PFSK-1 (cell line): ENCODE measurements around the gene BTBD1.
A peak's percentile ranks its signal among the peaks of the same experiment; 100 is the strongest.

Experiments used
- FOXP2 ChIP-seq: optimal IDR thresholded peaks from 2 replicates; pipeline ENCODE3; 2011; ENCODE audit warnings: borderline replicate concordance, control low read depth, inconsistent platforms; ENCODE audit not compliant: insufficient read depth; ENCODE audit errors: extremely low read length, extremely low read depth
- POLR2AphosphoS5 ChIP-seq: IDR thresholded peaks from 2 replicates; pipeline ENCODE4 v1.6.1; 2012; ENCODE audit warnings: low read depth, mild to moderate bottlenecking, control low read depth, low read length, moderate library complexity
- SIN3A ChIP-seq: IDR thresholded peaks from 2 replicates; pipeline ENCODE4 v1.6.1; 2012; ENCODE audit warnings: mild to moderate bottlenecking, low read length, moderate library complexity, borderline replicate concordance; ENCODE audit not compliant: insufficient read depth
- TAF1 ChIP-seq: IDR thresholded peaks from 2 replicates; pipeline ENCODE4 v1.6.1; 2012; ENCODE audit warnings: low read length, control low read depth, borderline replicate concordance; ENCODE audit not compliant: insufficient read depth
- TF ChIP-seq, protein P1 (sequence below), 2 experiments: IDR thresholded peaks; 2 replicates each; pipeline versions ENCODE4 v1.6.1 to v1.8.0; 2011 to 2012; ENCODE audit warnings: low read depth in 2 of 2, low read length in 2 of 2, control low read depth in 1 of 2, inconsistent platforms in 1 of 2, mild to moderate bottlenecking in 1 of 2, moderate library complexity in 1 of 2; ENCODE audit not compliant: insufficient read depth in 1 of 2

BTBD1 gene

DNA sequence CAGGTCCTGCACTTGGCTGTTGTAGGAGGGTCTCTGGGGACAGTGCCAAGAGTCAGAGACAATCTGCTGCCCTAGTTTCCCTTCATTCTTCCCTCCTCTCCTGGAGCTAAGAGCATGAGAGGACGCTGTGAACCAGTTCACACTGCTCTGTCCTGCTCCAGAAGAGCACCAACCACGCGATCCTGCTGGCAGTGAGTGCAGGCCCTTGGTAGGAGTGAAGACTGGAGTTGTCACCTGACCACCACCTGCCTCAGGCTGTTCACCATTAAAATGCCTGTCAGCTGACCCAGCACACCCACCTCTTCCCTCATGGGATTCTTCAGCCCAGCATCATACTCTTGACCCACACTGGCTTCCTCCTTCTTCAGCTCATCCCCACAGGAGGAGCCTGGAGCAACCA is 43.3 kb upstream of the BTBD1 start:
- TF ChIP-seq SIN3A (no peak), TAF1 (no peak), FOXP2 (no peak), POLR2AphosphoS5 (no peak)
- TF ChIP-seq, protein P1, sequence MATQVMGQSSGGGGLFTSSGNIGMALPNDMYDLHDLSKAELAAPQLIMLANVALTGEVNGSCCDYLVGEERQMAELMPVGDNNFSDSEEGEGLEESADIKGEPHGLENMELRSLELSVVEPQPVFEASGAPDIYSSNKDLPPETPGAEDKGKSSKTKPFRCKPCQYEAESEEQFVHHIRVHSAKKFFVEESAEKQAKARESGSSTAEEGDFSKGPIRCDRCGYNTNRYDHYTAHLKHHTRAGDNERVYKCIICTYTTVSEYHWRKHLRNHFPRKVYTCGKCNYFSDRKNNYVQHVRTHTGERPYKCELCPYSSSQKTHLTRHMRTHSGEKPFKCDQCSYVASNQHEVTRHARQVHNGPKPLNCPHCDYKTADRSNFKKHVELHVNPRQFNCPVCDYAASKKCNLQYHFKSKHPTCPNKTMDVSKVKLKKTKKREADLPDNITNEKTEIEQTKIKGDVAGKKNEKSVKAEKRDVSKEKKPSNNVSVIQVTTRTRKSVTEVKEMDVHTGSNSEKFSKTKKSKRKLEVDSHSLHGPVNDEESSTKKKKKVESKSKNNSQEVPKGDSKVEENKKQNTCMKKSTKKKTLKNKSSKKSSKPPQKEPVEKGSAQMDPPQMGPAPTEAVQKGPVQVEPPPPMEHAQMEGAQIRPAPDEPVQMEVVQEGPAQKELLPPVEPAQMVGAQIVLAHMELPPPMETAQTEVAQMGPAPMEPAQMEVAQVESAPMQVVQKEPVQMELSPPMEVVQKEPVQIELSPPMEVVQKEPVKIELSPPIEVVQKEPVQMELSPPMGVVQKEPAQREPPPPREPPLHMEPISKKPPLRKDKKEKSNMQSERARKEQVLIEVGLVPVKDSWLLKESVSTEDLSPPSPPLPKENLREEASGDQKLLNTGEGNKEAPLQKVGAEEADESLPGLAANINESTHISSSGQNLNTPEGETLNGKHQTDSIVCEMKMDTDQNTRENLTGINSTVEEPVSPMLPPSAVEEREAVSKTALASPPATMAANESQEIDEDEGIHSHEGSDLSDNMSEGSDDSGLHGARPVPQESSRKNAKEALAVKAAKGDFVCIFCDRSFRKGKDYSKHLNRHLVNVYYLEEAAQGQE (IDR thresholded peaks at IDR 0.05; ENCODE audit: insufficient read depth in 1 of 2, low read depth in 2 of 2, low read length in 2 of 2): no peak

DNA sequence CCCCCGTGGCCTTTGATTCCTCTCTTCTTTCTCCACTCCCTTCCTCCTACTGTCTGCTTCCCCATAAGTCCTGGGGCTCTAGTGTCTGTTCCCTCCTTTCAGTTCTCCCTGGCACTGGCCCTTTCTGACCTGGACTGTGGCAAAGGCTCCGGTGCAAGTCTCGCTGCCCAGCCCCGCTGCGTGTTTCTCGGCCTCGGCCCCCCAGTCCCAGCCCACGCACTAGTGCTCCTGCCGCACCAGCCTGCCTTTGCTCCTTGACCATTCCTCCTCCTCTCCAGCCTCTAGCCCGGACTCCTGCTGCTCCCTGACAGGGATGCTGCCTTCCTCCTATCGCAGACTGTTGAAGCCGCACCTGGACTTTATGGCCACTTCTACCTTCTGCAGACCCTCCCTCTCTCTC is 42.5 kb upstream of the BTBD1 start:
- TF ChIP-seq FOXP2 (no peak), TAF1 (no peak), SIN3A (no peak), POLR2AphosphoS5 (no peak)
- TF ChIP-seq, protein P1 (IDR thresholded peaks at IDR 0.05; ENCODE audit: insufficient read depth in 1 of 2, low read depth in 2 of 2, low read length in 2 of 2): no peak

DNA sequence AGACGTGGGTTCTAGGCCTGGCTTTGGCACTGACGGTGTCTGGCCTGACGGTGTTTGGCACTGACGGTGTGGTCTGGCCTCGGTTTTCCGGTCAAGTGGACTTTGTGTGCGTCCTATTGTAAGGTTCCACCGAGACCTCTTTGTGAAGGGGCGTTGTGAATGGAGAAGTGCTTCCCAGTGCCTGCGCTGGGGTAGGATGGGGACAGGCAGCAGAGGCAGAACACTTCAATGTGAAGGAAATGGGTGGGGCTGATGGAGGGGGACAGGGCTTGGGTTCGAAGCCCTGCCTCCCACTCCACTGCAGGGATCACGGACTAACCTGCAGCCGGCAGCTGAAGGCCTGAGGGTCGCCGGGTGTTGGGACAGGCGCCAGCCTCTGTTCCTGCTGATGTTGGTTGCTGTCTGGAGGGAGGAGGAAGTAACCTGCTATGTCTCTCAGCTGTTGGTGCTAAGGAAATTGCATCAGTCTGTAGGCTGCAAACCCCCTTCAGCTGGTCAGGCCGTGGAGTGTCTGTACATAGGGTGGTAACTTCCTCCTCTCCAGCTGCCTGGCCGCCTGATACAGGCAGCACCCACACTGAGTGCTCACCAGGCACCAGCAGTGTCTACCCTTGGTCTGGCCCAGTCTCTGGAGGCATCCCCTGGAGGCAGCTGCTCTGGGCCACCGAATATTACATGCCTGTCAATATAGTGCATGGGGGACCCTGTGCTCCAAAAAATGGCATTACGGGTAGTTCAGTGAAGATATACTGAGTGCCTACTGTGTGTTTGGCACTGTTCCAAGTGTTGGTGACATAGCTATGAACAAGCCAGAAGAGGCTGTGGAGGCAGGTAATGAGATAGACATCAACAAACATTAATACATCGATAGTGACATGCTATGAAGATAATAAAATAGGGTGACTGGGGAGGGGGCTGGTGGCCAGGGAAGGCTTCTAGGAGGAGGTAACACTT is 41.5 kb upstream of the BTBD1 start:
- TF ChIP-seq POLR2AphosphoS5: no peak
- peak; percentile 74 for TF ChIP-seq FOXP2

DNA sequence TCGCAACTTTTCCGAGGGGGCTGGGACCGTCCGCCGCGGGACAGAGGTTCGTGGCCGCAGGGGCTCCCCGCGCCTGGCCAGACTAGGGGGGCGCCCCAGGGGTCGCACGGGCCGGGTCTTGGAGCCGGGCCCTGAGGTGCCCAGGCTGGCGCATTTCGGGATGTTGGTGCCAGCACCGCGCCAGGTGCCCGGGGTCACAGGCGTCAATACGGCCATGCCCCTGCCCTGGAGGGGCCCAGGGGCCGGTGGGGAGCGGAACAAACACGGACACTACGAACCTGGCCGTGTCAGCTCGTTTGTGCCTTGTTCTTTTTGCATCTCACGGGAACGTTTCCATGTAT is 40.8 kb upstream of the BTBD1 start:
- no peak for TF ChIP-seq TAF1
- TF ChIP-seq FOXP2: no peak
- TF ChIP-seq SIN3A: no peak
- TF ChIP-seq POLR2AphosphoS5: no peak
- TF ChIP-seq, protein P1 (IDR thresholded peaks at IDR 0.05; ENCODE audit: insufficient read depth in 1 of 2, low read depth in 2 of 2, low read length in 2 of 2): no peak

DNA sequence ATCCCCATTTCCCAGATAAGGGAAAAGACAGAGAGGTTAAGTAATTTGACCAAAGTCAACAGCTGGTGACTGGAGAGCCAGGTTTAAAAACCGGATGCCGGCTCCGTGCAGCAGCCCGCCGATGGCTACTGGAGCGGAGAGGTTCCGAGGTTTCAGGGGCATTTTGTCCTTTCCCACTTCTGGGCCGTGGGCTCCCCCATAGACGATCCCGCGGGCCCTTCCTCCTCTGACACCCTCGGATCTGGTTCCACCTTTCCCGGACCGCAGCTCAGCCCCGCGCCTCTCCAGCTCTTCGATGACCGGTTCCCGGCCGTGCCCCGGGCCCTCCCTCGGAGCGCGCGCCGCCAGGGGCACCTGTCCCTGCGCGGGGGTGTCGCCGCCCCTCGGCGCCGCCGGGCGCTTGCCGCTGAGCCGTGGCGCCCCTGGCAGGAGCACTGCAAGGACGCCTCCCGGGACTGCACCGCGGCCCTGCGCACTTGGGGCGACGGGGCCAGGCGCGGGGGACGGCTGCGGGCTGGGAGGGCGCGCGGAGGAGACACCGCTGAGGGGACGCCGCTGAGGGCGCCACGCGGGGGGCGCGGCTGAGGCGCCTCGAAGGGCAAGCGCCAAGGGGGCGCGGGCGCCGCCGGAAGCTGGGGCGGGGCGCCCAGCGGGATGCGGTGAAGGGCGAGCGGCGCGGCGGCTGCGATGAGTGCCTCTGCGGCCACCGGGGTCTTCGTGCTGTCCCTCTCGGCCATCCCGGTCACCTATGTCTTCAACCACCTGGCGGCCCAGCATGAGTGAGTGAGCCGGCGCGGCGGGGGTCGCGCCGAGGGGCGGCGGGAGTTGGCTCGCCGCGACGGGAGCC is 40.2 kb upstream of the BTBD1 start, which contains the start of gene TM6SF1:
TSS of gene TM6SF1 (plus strand) at position 652 of the 847 bp plus-strand sequence. CDS start at position 688, 36 bp downstream.
- no peak for TF ChIP-seq POLR2AphosphoS5
- TF ChIP-seq, protein P1 (IDR thresholded peaks at IDR 0.05; ENCODE audit: insufficient read depth in 1 of 2, low read depth in 2 of 2, low read length in 2 of 2): no peak
- TF ChIP-seq SIN3A: no peak
- no peak for TF ChIP-seq FOXP2
- TF ChIP-seq TAF1: no peak
